AG09319 (cell line): ENCODE data around the gene TXN.
"Not testable (repeated sequence)": the region's sequence is repeated elsewhere in the genome, so short reads cannot be mapped to it uniquely, and the experiment has no call there.

Source experiments
- DNase-seq: peaks from one replicate; pipeline ENCODE4 v3.0.0-alpha.2; 2010; ENCODE audit warnings: low read depth; ENCODE audit errors: extremely low read depth
- CTCF ChIP-seq: IDR thresholded peaks from 2 replicates; pipeline ENCODE4 v1.5.1; 2011; ENCODE audit warnings: low read depth, mild to moderate bottlenecking, inconsistent platforms, low read length, moderate library complexity

TXN gene

DNA sequence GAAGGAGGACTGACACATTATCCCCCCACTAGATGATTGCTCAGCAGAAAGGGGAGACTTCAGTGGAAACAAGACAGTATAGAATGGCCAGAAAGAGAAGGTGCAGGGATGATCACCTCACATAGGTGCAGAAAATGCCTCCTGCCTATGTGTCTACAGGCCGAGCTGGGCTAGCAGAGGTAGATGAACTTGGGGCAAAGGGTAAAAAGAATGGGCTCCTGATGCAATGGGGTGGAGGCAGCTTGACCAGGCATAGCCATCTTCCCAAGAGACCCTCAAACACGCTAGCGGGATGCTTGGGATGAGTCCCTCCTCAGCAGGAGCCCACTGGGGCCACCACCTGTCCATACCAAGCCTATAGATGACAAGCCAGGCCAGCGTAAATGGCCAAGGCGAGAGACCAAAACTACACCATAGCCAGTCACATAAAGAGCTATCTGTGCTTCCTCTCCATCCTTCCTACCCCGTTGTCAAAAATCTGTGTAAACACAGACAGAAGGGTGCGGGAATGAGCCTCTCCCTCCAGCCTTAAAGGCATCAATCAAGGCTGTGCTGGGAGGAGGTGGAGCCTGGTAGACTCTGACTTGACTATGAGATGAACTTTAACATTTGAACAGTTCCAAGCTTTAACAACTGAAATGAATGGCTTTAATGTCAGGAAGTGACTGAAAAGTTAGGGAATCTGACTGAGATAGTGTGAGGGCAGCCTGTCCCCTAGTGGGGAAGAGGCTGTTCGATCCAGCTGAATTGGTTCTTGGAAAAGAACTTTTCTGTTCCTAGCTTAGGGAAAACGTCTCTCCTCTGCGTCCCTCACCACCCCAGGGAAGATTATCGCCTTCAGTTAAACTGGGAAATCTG, 58.7 kb downstream of the TXN start:
- no peak for DNase-seq
- TF ChIP-seq CTCF, result peak; percentile 49

DNA sequence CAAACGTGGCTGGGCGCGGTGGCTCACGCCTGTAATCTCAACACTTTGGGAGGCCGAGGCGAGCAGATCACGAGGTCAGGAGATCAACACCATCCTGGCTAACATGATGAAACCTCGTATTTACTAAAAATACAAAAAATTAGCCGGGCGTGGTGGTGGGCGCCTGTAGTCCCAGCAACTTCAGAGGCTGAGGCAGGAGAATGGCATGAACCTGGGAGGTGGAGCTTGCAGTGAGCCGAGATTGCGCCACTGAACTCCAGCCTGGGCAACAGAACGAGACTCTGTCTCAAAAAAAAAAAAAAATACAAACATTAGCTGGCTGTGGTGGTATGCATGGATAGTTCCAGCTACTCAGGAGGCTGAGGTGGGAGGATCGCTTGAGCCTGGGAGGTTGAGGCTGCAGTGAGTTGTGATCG, 60.2 kb downstream of the TXN start:
- not testable (repeated sequence) for DNase-seq
